ENCODE results near the gene FGF2.
"Not testable (repeated sequence)": the region's sequence is repeated elsewhere in the genome, so short reads cannot be mapped to it uniquely, and the experiment has no call there.

The FGF2 gene

GRCh38 chr4:122806981-122807679 is 19.5 kb upstream of the FGF2 start:
- Histone ChIP-seq H3K36me3 (no peaks in the 10 kb centered on the region), H3K9me3 (no peaks in the 10 kb centered on the region), H3K4me1 (no peaks in the 10 kb centered on the region), H3K27ac (no peak overlapping the region), H3K4me3 (no peak overlapping the region), H3K27me3 (no peaks in the 10 kb centered on the region)
- no peak for DNase-seq
- intact Hi-C loops (cut with DNase I; ENCODE audit: low total_unique reads), result no loop called here
- TF ChIP-seq, protein P1, sequence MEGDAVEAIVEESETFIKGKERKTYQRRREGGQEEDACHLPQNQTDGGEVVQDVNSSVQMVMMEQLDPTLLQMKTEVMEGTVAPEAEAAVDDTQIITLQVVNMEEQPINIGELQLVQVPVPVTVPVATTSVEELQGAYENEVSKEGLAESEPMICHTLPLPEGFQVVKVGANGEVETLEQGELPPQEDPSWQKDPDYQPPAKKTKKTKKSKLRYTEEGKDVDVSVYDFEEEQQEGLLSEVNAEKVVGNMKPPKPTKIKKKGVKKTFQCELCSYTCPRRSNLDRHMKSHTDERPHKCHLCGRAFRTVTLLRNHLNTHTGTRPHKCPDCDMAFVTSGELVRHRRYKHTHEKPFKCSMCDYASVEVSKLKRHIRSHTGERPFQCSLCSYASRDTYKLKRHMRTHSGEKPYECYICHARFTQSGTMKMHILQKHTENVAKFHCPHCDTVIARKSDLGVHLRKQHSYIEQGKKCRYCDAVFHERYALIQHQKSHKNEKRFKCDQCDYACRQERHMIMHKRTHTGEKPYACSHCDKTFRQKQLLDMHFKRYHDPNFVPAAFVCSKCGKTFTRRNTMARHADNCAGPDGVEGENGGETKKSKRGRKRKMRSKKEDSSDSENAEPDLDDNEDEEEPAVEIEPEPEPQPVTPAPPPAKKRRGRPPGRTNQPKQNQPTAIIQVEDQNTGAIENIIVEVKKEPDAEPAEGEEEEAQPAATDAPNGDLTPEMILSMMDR (IDR thresholded peaks at IDR 0.05), result no peak

DNA sequence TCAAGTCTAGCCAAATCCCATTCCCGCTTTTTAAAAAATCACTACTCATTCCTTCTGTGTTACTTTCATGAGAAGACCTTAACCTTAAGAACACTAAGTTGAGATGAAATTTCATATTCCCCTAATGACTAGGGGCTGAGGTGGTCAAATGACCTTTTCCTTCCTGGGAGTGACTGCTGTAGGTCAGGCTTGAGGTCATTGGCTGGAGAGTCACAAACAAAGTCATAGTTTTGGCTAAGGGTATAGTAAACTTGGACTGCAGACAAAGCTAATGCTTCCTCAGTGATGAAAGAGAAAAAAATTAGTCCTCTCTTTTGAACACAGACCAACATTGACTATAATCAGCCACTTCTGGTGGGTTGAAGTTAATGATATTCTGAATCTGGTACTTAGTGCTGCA is 16.0 kb upstream of the FGF2 start:
- DNase-seq, result no peak
- TF ChIP-seq, protein P1 (IDR thresholded peaks at IDR 0.05), result no peak
- Histone ChIP-seq H3K27ac (no peak overlapping the region), H3K4me3 (no peak overlapping the region), H3K27me3 (no peaks in the 10 kb centered on the region), H3K4me1 (no peaks in the 10 kb centered on the region), H3K9me3 (no peaks in the 10 kb centered on the region), H3K36me3 (no peaks in the 10 kb centered on the region)
- intact Hi-C loops (cut with DNase I; ENCODE audit: low total_unique reads), result no loop called here

DNA sequence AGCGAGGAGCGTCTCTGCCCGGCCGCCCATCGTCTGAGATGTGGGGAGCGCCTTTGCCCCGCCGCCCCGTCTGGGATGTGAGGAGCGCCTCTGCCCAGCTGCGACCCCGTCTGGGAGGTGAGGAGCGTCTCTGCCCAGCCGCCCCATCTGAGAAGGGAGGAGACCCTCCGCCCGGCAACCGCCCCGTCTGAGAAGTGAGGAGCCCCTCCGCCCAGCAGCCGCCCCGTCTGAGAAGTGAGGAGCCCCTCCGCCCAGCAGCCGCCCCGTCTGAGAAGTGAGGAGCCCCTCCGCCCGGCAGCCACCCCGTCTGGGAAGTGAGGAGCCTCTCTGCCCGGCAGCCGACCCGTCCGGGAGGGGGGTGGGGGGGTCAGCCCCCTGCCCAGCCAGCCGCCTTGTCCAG is 14.8 kb upstream of the FGF2 start:
- H3K27ac ChIP-seq; intact Hi-C loops (cut with DNase I; ENCODE audit: low total_unique reads): not testable (repeated sequence)

GRCh38 chr4:122812823-122813222 is 13.8 kb upstream of the FGF2 start:
- DNase-seq; H3K4me1 ChIP-seq; intact Hi-C loops (cut with DNase I; ENCODE audit: low total_unique reads); H3K27ac ChIP-seq; H3K27me3 ChIP-seq; H3K4me3 ChIP-seq; H3K9me3 ChIP-seq; H3K36me3 ChIP-seq: not testable (repeated sequence)

More for the DNA sequence above, 14.8 kb upstream of the FGF2 start:
- not testable (repeated sequence) for H3K36me3 ChIP-seq, H3K4me3 ChIP-seq, H3K27me3 ChIP-seq, DNase-seq, H3K4me1 ChIP-seq, H3K9me3 ChIP-seq

- H3K27me3 ChIP-seq, result no peaks in the 10 kb centered on the region
- no peaks in the 10 kb centered on the region for H3K4me1 ChIP-seq
- no peaks in the 10 kb centered on the region for H3K9me3 ChIP-seq
- intact Hi-C loops (cut with DNase I; ENCODE audit: low total_unique reads), result no loop called here
- no peak for DNase-seq
- H3K4me3 ChIP-seq, result no peak overlapping the region
- H3K36me3 ChIP-seq, result no peaks in the 10 kb centered on the region
- TF ChIP-seq, protein P1 (IDR thresholded peaks at IDR 0.05), result no peak
- H3K27ac ChIP-seq, result no peak overlapping the region
Observed at GRCh38 chr4:122814426-122814825, 12.2 kb upstream of the FGF2 start.

- intact Hi-C loops (cut with DNase I; ENCODE audit: low total_unique reads), result no loop called here
- no peak overlapping the region for H3K27ac ChIP-seq
- H3K36me3 ChIP-seq, result no peaks in the 10 kb centered on the region
- no peaks in the 10 kb centered on the region for H3K27me3 ChIP-seq
- H3K9me3 ChIP-seq, result no peaks in the 10 kb centered on the region
- H3K4me3 ChIP-seq, result no peak overlapping the region
- H3K4me1 ChIP-seq, result no peaks in the 10 kb centered on the region
- TF ChIP-seq, protein P1 (IDR thresholded peaks at IDR 0.05), result no peak
- no peak for DNase-seq
Observed at GRCh38 chr4:122815248-122815647, 11.4 kb upstream of the FGF2 start.

- peaks cover 0 to 9% (median 3%) of the 10 kb centered on the region in 4 donors for H3K4me1 ChIP-seq
Observed at GRCh38 chr4:122816476-122816875, 10.2 kb upstream of the FGF2 start.

More at GRCh38 chr4:122816476-122816875, 10.2 kb upstream of the FGF2 start:
- Histone ChIP-seq H3K27ac (no peak overlapping the region), H3K36me3 (no peaks in the 10 kb centered on the region), H3K4me3 (no peak overlapping the region), H3K27me3 (no peaks in the 10 kb centered on the region), H3K9me3 (no peaks in the 10 kb centered on the region)
- TF ChIP-seq, protein P1 (IDR thresholded peaks at IDR 0.05), result no peak
- intact Hi-C loops (cut with DNase I; ENCODE audit: low total_unique reads), result no loop called here
- no peak for DNase-seq
